Measurements from ENCODE around the gene GGPS1. TPM values are rescaled to one million over a fixed set of nuclear protein-coding genes. Genes with fewer than 3 reads are reported as not detected.

The GGPS1 gene
- total and polyA plus RNA-seq, 2 donors (not counting 1 experiment from before 2014, with no cell fraction given) = 13.4 to 46.8 TPM

- peaks cover 58% of the 10 kb centered on the region for H3K4me1 Mint-ChIP-seq
- DNase-seq (no peak), ATAC-seq (ENCODE audit: low read depth) (no peak)
- H3K9me3 Mint-ChIP-seq (ENCODE audit: insufficient read depth) = no peaks in the 10 kb centered on the region
- Histone ChIP-seq H3K4me1 (ENCODE audit: control insufficient read depth in 2 of 2, insufficient read depth in 2 of 2, low read length in 2 of 2) (peaks cover 19 to 31% of the 10 kb centered on the region in 2 donors), H3K36me3 (replicated peaks in 1 of 2; ENCODE audit: control extremely low read depth in 1 of 2, control insufficient read depth in 1 of 2, extremely low read depth in 1 of 2, insufficient read depth in 2 of 2, low read length in 1 of 2) (peaks cover 5 to 29% of the 10 kb centered on the region in 2 experiments), H3K27me3 (replicated peaks in 1 of 4; ENCODE audit: control extremely low read depth in 1 of 4, control insufficient read depth in 3 of 4, insufficient read depth in 4 of 4, low read length in 3 of 4) (no peaks in the 10 kb centered on the region), H3K9me3 (ENCODE audit: control extremely low read depth in 1 of 3, control insufficient read depth in 2 of 3, insufficient read depth in 1 of 3, low read length in 2 of 3) (no peaks in the 10 kb centered on the region), H4K20me1 (ENCODE audit: control insufficient read depth, insufficient read depth, low read length, poor library complexity, severe bottlenecking) (peaks cover 91% of the 10 kb centered on the region), H2AFZ (ENCODE audit: insufficient read depth, low read depth, low read length, poor library complexity, severe bottlenecking) (no peak overlapping the region), H3K27ac (ENCODE audit: low read length in 2 of 2) (peak overlapping the region in 1 of 2 donors; percentile 42), H3K79me2 (ENCODE audit: control insufficient read depth, insufficient read depth, low read length) (peaks cover 100% of the 10 kb centered on the region), H3K9ac (ENCODE audit: low read length) (no peak overlapping the region), H3K4me2 (replicated peaks; ENCODE audit: low read depth, low read length, poor library complexity, severe bottlenecking) (no peak overlapping the region), H3K4me3 (ENCODE audit: control extremely low read depth in 1 of 5, extremely low read depth in 1 of 5, insufficient read depth in 1 of 5, low read depth in 2 of 5, low read length in 4 of 5) (no peak overlapping the region)
- ChIA-PET CTCF (no interaction called here), POLR2A (no interaction called here)
- no peak for TF ChIP-seq CTCF (IDR thresholded peaks at IDR 0.05)
- TF ChIP-seq EZH2 (IDR thresholded peaks at IDR 0.05; ENCODE audit: borderline replicate concordance, insufficient read depth, low read depth, low read length, poor library complexity, severe bottlenecking) = no peak
- H3K27ac Mint-ChIP-seq = peak overlapping the region; percentile 12
- intact Hi-C loops (cut with micrococcal nuclease) = loop anchor here (10.0 kb wide), 1 partner anchor 1474 kb away; the partner anchor contains the start of gene MTR
- H3K27me3 Mint-ChIP-seq = no peaks in the 10 kb centered on the region
- WGBS (ENCODE audit: insufficient coverage) = 100% methylated on average over 2 of the region's 6 CpGs
- H3K4me3 Mint-ChIP-seq = no peak overlapping the region
Observed at GRCh38 chr1:235320521-235321179, 7.7 kb upstream of the GGPS1 start.

GRCh38 chr1:235324296-235324695 lies 4.1 kb upstream of the GGPS1 start:
- H3K4me1 ChIP-seq (ENCODE audit: control insufficient read depth in 2 of 2, insufficient read depth in 2 of 2, low read length in 2 of 2) = peaks cover 28 to 39% of the 10 kb centered on the region in 2 donors
- H3K27ac ChIP-seq (ENCODE audit: low read length in 2 of 2) = peak overlapping the region in 1 of 2 donors; percentile 98
- peak overlapping the region in 1 of 5 experiments; percentile 73 for H3K4me3 ChIP-seq (ENCODE audit: control extremely low read depth in 1 of 5, extremely low read depth in 1 of 5, insufficient read depth in 1 of 5, low read depth in 2 of 5, low read length in 4 of 5)

More at GRCh38 chr1:235324296-235324695, 4.1 kb upstream of the GGPS1 start:
- no peak for DNase-seq
- H3K9me3 ChIP-seq (ENCODE audit: control extremely low read depth in 1 of 3, control insufficient read depth in 2 of 3, insufficient read depth in 1 of 3, low read length in 2 of 3) = no peaks in the 10 kb centered on the region
- ATAC-seq (ENCODE audit: low read depth) = no peak
- ChIA-PET POLR2A (no interaction called here), CTCF (interaction anchor here (1.1 to 1.5 kb wide), 3 partner anchors 69 to 92 kb away, joined by 3 to 4 read pairs (median 4); no protein-coding TSS in a partner anchor)
- H2AFZ ChIP-seq (ENCODE audit: insufficient read depth, low read depth, low read length, poor library complexity, severe bottlenecking) = no peak overlapping the region
- no peaks in the 10 kb centered on the region for H3K9me3 Mint-ChIP-seq (ENCODE audit: insufficient read depth)
- H3K9ac ChIP-seq (ENCODE audit: low read length) = peak overlapping the region; percentile 21
- intact Hi-C loops (cut with micrococcal nuclease) = loop anchor here (10.0 kb wide), 1 partner anchor 1471 kb away; the partner anchor contains the start of gene MTR
- TF ChIP-seq EZH2 (IDR thresholded peaks at IDR 0.05; ENCODE audit: borderline replicate concordance, insufficient read depth, low read depth, low read length, poor library complexity, severe bottlenecking) (no peak), CTCF (IDR thresholded peaks at IDR 0.05) (no peak)
- H3K4me3 Mint-ChIP-seq = peak overlapping the region; percentile 99
- H3K4me2 ChIP-seq (replicated peaks; ENCODE audit: low read depth, low read length, poor library complexity, severe bottlenecking) = peak overlapping the region; percentile 75
- H3K4me1 Mint-ChIP-seq = peaks cover 51% of the 10 kb centered on the region
- H3K27me3 ChIP-seq (replicated peaks in 1 of 4; ENCODE audit: control extremely low read depth in 1 of 4, control insufficient read depth in 3 of 4, insufficient read depth in 4 of 4, low read length in 3 of 4) = no peaks in the 10 kb centered on the region
- H3K36me3 ChIP-seq (replicated peaks in 1 of 2; ENCODE audit: control extremely low read depth in 1 of 2, control insufficient read depth in 1 of 2, extremely low read depth in 1 of 2, insufficient read depth in 2 of 2, low read length in 1 of 2) = peaks cover 5 to 19% of the 10 kb centered on the region in 2 experiments
- peaks cover 79% of the 10 kb centered on the region for H4K20me1 ChIP-seq (ENCODE audit: control insufficient read depth, insufficient read depth, low read length, poor library complexity, severe bottlenecking)
- no peaks in the 10 kb centered on the region for H3K27me3 Mint-ChIP-seq
- WGBS (ENCODE audit: insufficient coverage) = no CpG with 5 or more reads among the region's 5 CpGs
- peaks cover 89% of the 10 kb centered on the region for H3K79me2 ChIP-seq (ENCODE audit: control insufficient read depth, insufficient read depth, low read length)
- peak overlapping the region; percentile 42 for H3K27ac Mint-ChIP-seq

Measured in B cell (primary cell).